ENCODE measurements around the gene SCAP.

- TF ChIP-seq, protein P1, sequence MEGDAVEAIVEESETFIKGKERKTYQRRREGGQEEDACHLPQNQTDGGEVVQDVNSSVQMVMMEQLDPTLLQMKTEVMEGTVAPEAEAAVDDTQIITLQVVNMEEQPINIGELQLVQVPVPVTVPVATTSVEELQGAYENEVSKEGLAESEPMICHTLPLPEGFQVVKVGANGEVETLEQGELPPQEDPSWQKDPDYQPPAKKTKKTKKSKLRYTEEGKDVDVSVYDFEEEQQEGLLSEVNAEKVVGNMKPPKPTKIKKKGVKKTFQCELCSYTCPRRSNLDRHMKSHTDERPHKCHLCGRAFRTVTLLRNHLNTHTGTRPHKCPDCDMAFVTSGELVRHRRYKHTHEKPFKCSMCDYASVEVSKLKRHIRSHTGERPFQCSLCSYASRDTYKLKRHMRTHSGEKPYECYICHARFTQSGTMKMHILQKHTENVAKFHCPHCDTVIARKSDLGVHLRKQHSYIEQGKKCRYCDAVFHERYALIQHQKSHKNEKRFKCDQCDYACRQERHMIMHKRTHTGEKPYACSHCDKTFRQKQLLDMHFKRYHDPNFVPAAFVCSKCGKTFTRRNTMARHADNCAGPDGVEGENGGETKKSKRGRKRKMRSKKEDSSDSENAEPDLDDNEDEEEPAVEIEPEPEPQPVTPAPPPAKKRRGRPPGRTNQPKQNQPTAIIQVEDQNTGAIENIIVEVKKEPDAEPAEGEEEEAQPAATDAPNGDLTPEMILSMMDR (IDR thresholded peaks at IDR 0.05) = no peak
- TF ChIP-seq EP300 (IDR thresholded peaks at IDR 0.05) = no peak
Observed at GRCh38 chr3:47424434-47425382, 51.0 kb downstream of the SCAP start.

All from tibial nerve (tissue), 4 donors.